HL-60/S4 (cell line): ENCODE measurements around the gene C1orf115.
"Not testable (repeated sequence)": the region's sequence is repeated elsewhere in the genome, so short reads cannot be mapped to it uniquely, and the experiment has no call there.

ENCODE experiments used
- in situ Hi-C: fragments of 300-500 bp; cut with MboI; formaldehyde crosslinking; loops from 2 replicates; pipeline ENCODE4 v1.14.3; 2022; ENCODE audit warnings: low sequenced_read_pairs

The C1orf115 gene

GRCh38 chr1:220692436-220693228 lies 2.5 kb downstream of the C1orf115 start:
- in situ Hi-C loops, result no loop called here

- in situ Hi-C loops, result no loop called here
Measured at GRCh38 chr1:220694866-220695382, 4.8 kb downstream of the C1orf115 start.

- in situ Hi-C loops, result no loop called here
Measured at GRCh38 chr1:220695426-220695825, 5.3 kb downstream of the C1orf115 start.

GRCh38 chr1:220696226-220696862 lies 6.2 kb downstream of the C1orf115 start:
- in situ Hi-C loops, result no loop called here

- in situ Hi-C loops, result no loop called here
Measured at GRCh38 chr1:220696863-220697231, 6.7 kb downstream of the C1orf115 start.

GRCh38 chr1:220697326-220697725 lies 7.2 kb downstream of the C1orf115 start:
- in situ Hi-C loops, result no loop called here

- in situ Hi-C loops, result no loop called here
Measured at GRCh38 chr1:220698607-220699016, 8.4 kb downstream of the C1orf115 start.

GRCh38 chr1:220699044-220699443 lies 8.9 kb downstream of the C1orf115 start:
- in situ Hi-C loops, result no loop called here

- in situ Hi-C loops, result no loop called here
Measured at GRCh38 chr1:220700556-220701179, 10.5 kb downstream of the C1orf115 start.

GRCh38 chr1:220701974-220702373 lies 11.8 kb downstream of the C1orf115 start:
- in situ Hi-C loops, result no loop called here

GRCh38 chr1:220702733-220703270 lies 12.6 kb downstream of the C1orf115 start:
- in situ Hi-C loops, result no loop called here

- in situ Hi-C loops, result no loop called here
Measured at GRCh38 chr1:220703305-220703704, 13.1 kb downstream of the C1orf115 start.

GRCh38 chr1:220705782-220706181 lies 15.6 kb downstream of the C1orf115 start:
- in situ Hi-C loops, result no loop called here

GRCh38 chr1:220706480-220706879 lies 16.3 kb downstream of the C1orf115 start:
- in situ Hi-C loops, result no loop called here

- in situ Hi-C loops, result no loop called here
Measured at GRCh38 chr1:220707160-220707559, 17.0 kb downstream of the C1orf115 start.

GRCh38 chr1:220708244-220708643 lies 18.1 kb downstream of the C1orf115 start:
- in situ Hi-C loops, result no loop called here

GRCh38 chr1:220708936-220709801 lies 19.0 kb downstream of the C1orf115 start:
- in situ Hi-C loops, result no loop called here

GRCh38 chr1:220710333-220710732 lies 20.2 kb downstream of the C1orf115 start:
- in situ Hi-C loops, result no loop called here

- in situ Hi-C loops, result no loop called here
Measured at GRCh38 chr1:220711056-220711809, 21.1 kb downstream of the C1orf115 start.

- in situ Hi-C loops, result not testable (repeated sequence)
Measured at GRCh38 chr1:220715986-220716385, 25.8 kb downstream of the C1orf115 start.
